ENCODE measurements around the gene DEFB125. TPM values are rescaled to one million over a fixed set of nuclear protein-coding genes. Genes with fewer than 3 reads are reported as not detected.
"Not testable (repeated sequence)": the region's sequence is repeated elsewhere in the genome, so short reads cannot be mapped to it uniquely, and the experiment has no call there.

The DEFB125 gene
- total and polyA plus RNA-seq, 4 donors: not detected

DNA sequence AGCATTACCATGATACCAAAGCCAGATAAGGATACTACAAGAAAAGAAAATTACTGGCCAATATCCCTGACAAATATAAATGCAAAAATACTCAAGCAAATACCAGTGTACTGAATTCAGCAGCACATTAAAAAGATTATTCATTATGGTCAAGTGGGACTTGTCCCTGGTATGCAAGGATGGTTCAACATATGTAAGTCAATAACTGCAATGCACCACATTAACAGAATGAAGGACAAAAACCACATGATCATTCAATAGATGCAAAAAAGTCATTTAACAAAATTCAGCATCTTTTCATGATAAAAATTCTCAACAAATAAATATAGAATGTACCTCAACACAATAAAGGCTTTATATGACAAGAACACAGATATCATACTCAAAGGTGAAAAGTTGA, 9.1 kb upstream of the DEFB125 start:
- Histone ChIP-seq H3K4me3 (ENCODE audit: low read length in 2 of 2) (no peak overlapping the region), H3K4me1 (ENCODE audit: control insufficient read depth in 1 of 2, insufficient read depth in 2 of 2, low read length in 2 of 2) (no peaks in the 10 kb centered on the region), H3K36me3 (ENCODE audit: control insufficient read depth in 1 of 2, insufficient read depth in 2 of 2, low read length in 1 of 2) (no peaks in the 10 kb centered on the region), H3K9me3 (ENCODE audit: control insufficient read depth, low read length) (peaks cover 3% of the 10 kb centered on the region), H3K27ac (ENCODE audit: low read depth in 1 of 2, low read length in 2 of 2) (no peak overlapping the region), H3K27me3 (ENCODE audit: control insufficient read depth in 1 of 2, insufficient read depth in 2 of 2, low read length in 1 of 2) (no peaks in the 10 kb centered on the region)
- intact Hi-C loops (cut with DNase I): no loop called here
- DNase-seq (no peak), ATAC-seq (ENCODE audit: low FRiP score) (no peak)

DNA sequence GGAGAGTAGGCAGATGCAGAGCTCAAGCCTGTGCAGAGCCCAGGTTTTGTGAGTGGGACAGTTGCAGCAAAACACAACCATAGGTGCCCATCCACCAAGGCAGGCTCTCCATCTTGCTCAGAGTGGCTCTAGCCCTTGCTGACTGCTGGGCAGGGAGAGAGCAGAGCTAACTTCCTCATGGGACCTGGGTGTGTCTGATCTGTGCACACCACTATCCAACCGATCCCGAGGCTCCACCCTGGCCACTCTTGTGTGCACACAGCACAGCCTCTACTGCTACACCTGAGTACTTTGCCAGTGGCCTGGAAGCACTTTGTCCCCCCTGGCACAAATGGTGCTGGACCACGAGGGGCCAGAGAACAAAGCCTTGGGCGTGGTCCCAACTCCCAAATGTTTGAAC, 7.9 kb upstream of the DEFB125 start:
- H3K9me3 ChIP-seq (ENCODE audit: control insufficient read depth, low read length): peaks cover 3% of the 10 kb centered on the region
- no peaks in the 10 kb centered on the region for H3K4me1 ChIP-seq (ENCODE audit: control insufficient read depth in 1 of 2, insufficient read depth in 2 of 2, low read length in 2 of 2)
- WGBS, 2 donors: 68 to 71% methylated on average over 4 of the region's 4 CpGs
- intact Hi-C loops (cut with DNase I): no loop called here
- DNase-seq (no peak), ATAC-seq (ENCODE audit: low FRiP score) (no peak)
- H3K36me3 ChIP-seq (ENCODE audit: control insufficient read depth in 1 of 2, insufficient read depth in 2 of 2, low read length in 1 of 2): no peaks in the 10 kb centered on the region
- no peaks in the 10 kb centered on the region for H3K27me3 ChIP-seq (ENCODE audit: control insufficient read depth in 1 of 2, insufficient read depth in 2 of 2, low read length in 1 of 2)
- no peak overlapping the region for H3K4me3 ChIP-seq (ENCODE audit: low read length in 2 of 2)
- H3K27ac ChIP-seq (ENCODE audit: low read depth in 1 of 2, low read length in 2 of 2): no peak overlapping the region

GRCh38 chr20:90651-91050, 3.2 kb downstream of the DEFB125 start:
- DNase-seq: no peak
- intact Hi-C loops (cut with DNase I): no loop called here
- H3K27me3 ChIP-seq (ENCODE audit: control insufficient read depth in 1 of 2, insufficient read depth in 2 of 2, low read length in 1 of 2): no peaks in the 10 kb centered on the region
- no peak overlapping the region for H3K4me3 ChIP-seq (ENCODE audit: low read length in 2 of 2)
- no peaks in the 10 kb centered on the region for H3K4me1 ChIP-seq (ENCODE audit: control insufficient read depth in 1 of 2, insufficient read depth in 2 of 2, low read length in 2 of 2)
- H3K27ac ChIP-seq (ENCODE audit: low read depth in 1 of 2, low read length in 2 of 2): no peak overlapping the region
- H3K9me3 ChIP-seq (ENCODE audit: control insufficient read depth, low read length): peaks cover 1% of the 10 kb centered on the region
- ATAC-seq (ENCODE audit: low FRiP score): no peak
- no peaks in the 10 kb centered on the region for H3K36me3 ChIP-seq (ENCODE audit: control insufficient read depth in 1 of 2, insufficient read depth in 2 of 2, low read length in 1 of 2)

DNA sequence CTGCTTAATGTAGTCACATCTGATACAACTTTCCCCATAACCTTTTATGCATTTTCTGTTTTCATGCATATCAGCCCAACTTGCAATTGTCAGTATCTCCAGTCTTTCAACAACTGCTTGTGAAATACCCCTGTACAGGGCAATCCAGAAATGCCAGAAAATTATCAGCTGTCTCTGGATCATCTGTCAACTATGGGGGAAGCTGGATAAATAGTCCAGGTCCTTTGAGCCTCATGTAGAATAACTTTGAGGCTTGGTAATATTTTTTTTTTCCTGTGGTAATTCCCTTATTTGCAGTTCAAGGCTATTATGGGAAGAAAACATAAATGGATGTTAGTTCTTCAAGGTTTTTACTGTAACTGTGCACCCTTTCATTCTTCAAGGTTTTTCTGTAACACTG, 6.2 kb downstream of the DEFB125 start:
- no peak overlapping the region for H3K4me3 ChIP-seq (ENCODE audit: low read length in 2 of 2)
- intact Hi-C loops (cut with DNase I): no loop called here
- no peak for ATAC-seq (ENCODE audit: low FRiP score)

DNA sequence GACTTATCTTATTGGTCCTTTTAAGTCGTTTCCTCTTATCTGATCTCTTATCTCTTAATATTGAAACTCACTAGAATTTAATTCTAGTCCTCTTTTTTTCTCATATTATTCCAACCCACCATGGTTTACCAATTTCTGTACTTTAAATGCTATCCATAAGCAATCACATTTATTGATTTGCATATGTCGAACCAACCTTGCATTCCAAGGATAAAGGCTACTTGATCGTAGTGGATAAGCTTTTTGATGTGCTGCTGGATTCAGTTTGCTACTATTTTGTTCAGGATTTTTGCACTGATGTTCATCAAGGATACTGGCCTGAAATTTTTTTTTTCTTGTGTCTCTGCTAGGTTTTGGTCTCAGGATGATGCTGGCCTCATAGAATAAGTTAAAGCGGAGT, 7.7 kb downstream of the DEFB125 start:
- 68 to 75% methylated on average over 4 of the region's 4 CpGs for WGBS, 2 donors
- no peak for DNase-seq
- H3K36me3 ChIP-seq (ENCODE audit: control insufficient read depth in 1 of 2, insufficient read depth in 2 of 2, low read length in 1 of 2): no peaks in the 10 kb centered on the region
- no peaks in the 10 kb centered on the region for H3K27me3 ChIP-seq (ENCODE audit: control insufficient read depth in 1 of 2, insufficient read depth in 2 of 2, low read length in 1 of 2)
- no peak overlapping the region for H3K4me3 ChIP-seq (ENCODE audit: low read length in 2 of 2)
- no peaks in the 10 kb centered on the region for H3K4me1 ChIP-seq (ENCODE audit: control insufficient read depth in 1 of 2, insufficient read depth in 2 of 2, low read length in 2 of 2)
- H3K9me3 ChIP-seq (ENCODE audit: control insufficient read depth, low read length): peaks cover 1% of the 10 kb centered on the region
- no peak for ATAC-seq (ENCODE audit: low FRiP score)
- intact Hi-C loops (cut with DNase I): no loop called here
- no peak overlapping the region for H3K27ac ChIP-seq (ENCODE audit: low read depth in 1 of 2, low read length in 2 of 2)

More for the DNA sequence above, 6.2 kb downstream of the DEFB125 start:
- Histone ChIP-seq H3K27me3 (ENCODE audit: control insufficient read depth in 1 of 2, insufficient read depth in 2 of 2, low read length in 1 of 2) (no peaks in the 10 kb centered on the region), H3K27ac (ENCODE audit: low read depth in 1 of 2, low read length in 2 of 2) (no peak overlapping the region), H3K36me3 (ENCODE audit: control insufficient read depth in 1 of 2, insufficient read depth in 2 of 2, low read length in 1 of 2) (no peaks in the 10 kb centered on the region), H3K4me1 (ENCODE audit: control insufficient read depth in 1 of 2, insufficient read depth in 2 of 2, low read length in 2 of 2) (no peaks in the 10 kb centered on the region), H3K9me3 (ENCODE audit: control insufficient read depth, low read length) (peaks cover 1% of the 10 kb centered on the region)
- no peak for DNase-seq

DNA sequence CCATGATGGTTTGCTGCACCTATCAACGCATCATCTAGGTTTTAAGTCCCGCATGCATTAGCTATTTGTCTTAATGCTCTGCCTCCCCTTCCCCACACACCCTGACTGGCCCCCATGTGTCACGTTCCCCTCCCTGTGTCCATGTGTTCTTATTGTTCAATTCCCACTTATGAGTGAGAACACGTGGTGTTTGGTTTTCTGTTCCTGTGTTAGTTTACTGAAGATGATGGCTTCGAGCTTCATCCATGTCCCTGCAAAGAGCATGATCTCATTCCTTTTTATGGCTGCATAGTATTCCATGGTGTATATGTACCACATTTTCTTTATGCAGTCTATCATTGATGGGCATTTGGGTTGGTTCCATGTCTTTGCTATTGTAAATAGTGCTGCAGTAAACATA, 10.2 kb downstream of the DEFB125 start:
- DNase-seq; H3K27me3 ChIP-seq (ENCODE audit: control insufficient read depth in 1 of 2, insufficient read depth in 2 of 2, low read length in 1 of 2); H3K9me3 ChIP-seq (ENCODE audit: control insufficient read depth, low read length); ATAC-seq (ENCODE audit: low FRiP score); intact Hi-C loops (cut with DNase I); H3K4me3 ChIP-seq (ENCODE audit: low read length in 2 of 2); H3K27ac ChIP-seq (ENCODE audit: low read depth in 1 of 2, low read length in 2 of 2); H3K36me3 ChIP-seq (ENCODE audit: control insufficient read depth in 1 of 2, insufficient read depth in 2 of 2, low read length in 1 of 2); H3K4me1 ChIP-seq (ENCODE audit: control insufficient read depth in 1 of 2, insufficient read depth in 2 of 2, low read length in 2 of 2): not testable (repeated sequence)
- WGBS, 2 donors: 71 to 72% methylated on average over 5 of the region's 5 CpGs

DNA sequence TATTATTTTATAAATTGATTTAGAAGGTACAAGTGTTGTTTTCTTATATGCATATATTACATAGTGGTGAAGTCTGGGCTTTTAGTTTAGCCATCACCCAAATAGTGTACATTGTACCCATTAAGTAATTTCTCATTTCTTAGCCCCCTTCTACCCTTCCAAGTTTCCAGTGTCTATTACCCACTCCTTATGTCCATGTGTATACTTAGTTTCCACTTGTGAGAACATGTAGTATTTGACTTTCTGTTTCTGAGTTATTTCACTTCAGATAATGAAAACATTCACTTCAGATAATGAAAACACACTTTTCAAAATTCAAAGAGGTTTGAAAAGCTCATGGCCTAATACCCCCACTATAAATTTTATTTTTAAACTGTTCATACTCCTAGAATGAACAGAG, 14.5 kb downstream of the DEFB125 start:
- Histone ChIP-seq H3K27me3 (ENCODE audit: control insufficient read depth in 1 of 2, insufficient read depth in 2 of 2, low read length in 1 of 2) (no peaks in the 10 kb centered on the region), H3K4me1 (ENCODE audit: control insufficient read depth in 1 of 2, insufficient read depth in 2 of 2, low read length in 2 of 2) (no peaks in the 10 kb centered on the region), H3K9me3 (ENCODE audit: control insufficient read depth, low read length) (no peaks in the 10 kb centered on the region), H3K27ac (ENCODE audit: low read depth in 1 of 2, low read length in 2 of 2) (no peak overlapping the region), H3K36me3 (ENCODE audit: control insufficient read depth in 1 of 2, insufficient read depth in 2 of 2, low read length in 1 of 2) (no peaks in the 10 kb centered on the region), H3K4me3 (ENCODE audit: low read length in 2 of 2) (no peak overlapping the region)
- intact Hi-C loops (cut with DNase I): no loop called here
- DNase-seq (no peak), ATAC-seq (ENCODE audit: low FRiP score) (no peak)

GRCh38 chr20:103456-103855, 16.0 kb downstream of the DEFB125 start:
- ATAC-seq (ENCODE audit: low FRiP score): no peak
- Histone ChIP-seq H3K27ac (ENCODE audit: low read depth in 1 of 2, low read length in 2 of 2) (no peak overlapping the region), H3K4me1 (ENCODE audit: control insufficient read depth in 1 of 2, insufficient read depth in 2 of 2, low read length in 2 of 2) (no peaks in the 10 kb centered on the region), H3K9me3 (ENCODE audit: control insufficient read depth, low read length) (no peaks in the 10 kb centered on the region), H3K27me3 (ENCODE audit: control insufficient read depth in 1 of 2, insufficient read depth in 2 of 2, low read length in 1 of 2) (no peaks in the 10 kb centered on the region), H3K36me3 (ENCODE audit: control insufficient read depth in 1 of 2, insufficient read depth in 2 of 2, low read length in 1 of 2) (no peaks in the 10 kb centered on the region), H3K4me3 (ENCODE audit: low read length in 2 of 2) (no peak overlapping the region)
- WGBS, 2 donors: 84 to 85% methylated on average over 5 of the region's 5 CpGs
- DNase-seq: no peak
- intact Hi-C loops (cut with DNase I): no loop called here

- no peak for DNase-seq
- ATAC-seq (ENCODE audit: low FRiP score): no peak
- Histone ChIP-seq H3K36me3 (ENCODE audit: control insufficient read depth in 1 of 2, insufficient read depth in 2 of 2, low read length in 1 of 2) (no peaks in the 10 kb centered on the region), H3K27ac (ENCODE audit: low read depth in 1 of 2, low read length in 2 of 2) (no peak overlapping the region), H3K27me3 (ENCODE audit: control insufficient read depth in 1 of 2, insufficient read depth in 2 of 2, low read length in 1 of 2) (no peaks in the 10 kb centered on the region), H3K4me3 (ENCODE audit: low read length in 2 of 2) (no peak overlapping the region), H3K9me3 (ENCODE audit: control insufficient read depth, low read length) (peaks cover 2% of the 10 kb centered on the region), H3K4me1 (ENCODE audit: control insufficient read depth in 1 of 2, insufficient read depth in 2 of 2, low read length in 2 of 2) (no peaks in the 10 kb centered on the region)
- intact Hi-C loops (cut with DNase I): no loop called here
Measured at GRCh38 chr20:112396-112795, 24.9 kb downstream of the DEFB125 start.

DNA sequence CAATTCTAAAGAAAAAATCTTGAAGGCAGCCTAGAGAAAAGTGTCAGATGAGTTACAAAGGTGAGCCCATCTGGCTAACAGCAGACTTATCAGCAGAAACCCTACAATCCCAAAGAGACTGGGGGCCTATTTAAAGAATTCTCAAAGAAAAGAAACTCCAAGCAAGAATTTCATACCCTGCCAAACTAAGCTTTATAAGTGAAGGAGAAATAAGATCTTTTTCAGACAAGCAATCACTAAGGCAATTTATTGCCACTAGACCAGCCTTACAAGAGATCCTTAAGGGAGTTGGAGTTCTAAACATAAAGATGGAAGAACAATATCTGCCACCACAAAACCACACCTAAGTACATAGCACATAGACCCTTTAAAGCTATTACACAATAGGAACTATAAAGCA, 30.0 kb downstream of the DEFB125 start:
- H3K4me1 ChIP-seq (ENCODE audit: control insufficient read depth in 1 of 2, insufficient read depth in 2 of 2, low read length in 2 of 2): no peaks in the 10 kb centered on the region

More for the DNA sequence above, 30.0 kb downstream of the DEFB125 start:
- Histone ChIP-seq H3K9me3 (ENCODE audit: control insufficient read depth, low read length) (peaks cover 2% of the 10 kb centered on the region), H3K36me3 (ENCODE audit: control insufficient read depth in 1 of 2, insufficient read depth in 2 of 2, low read length in 1 of 2) (no peaks in the 10 kb centered on the region), H3K4me3 (ENCODE audit: low read length in 2 of 2) (no peak overlapping the region), H3K27ac (ENCODE audit: low read depth in 1 of 2, low read length in 2 of 2) (no peak overlapping the region), H3K27me3 (ENCODE audit: control insufficient read depth in 1 of 2, insufficient read depth in 2 of 2, low read length in 1 of 2) (no peaks in the 10 kb centered on the region)
- intact Hi-C loops (cut with DNase I): no loop called here
- DNase-seq: no peak
- ATAC-seq (ENCODE audit: low FRiP score): no peak

Data from aorta (tissue), 5 donors.